HG03457 (cell line): ENCODE measurements around the gene ACY1.

ENCODE experiments used
- ATAC-seq: cut with Tn5 transposase; IDR thresholded peaks from one replicate; pipeline ENCODE4 v1.9.1; 2021; ENCODE audit warnings: moderate number of reproducible peaks; ENCODE audit not compliant: unreplicated experiment

The ACY1 gene

DNA sequence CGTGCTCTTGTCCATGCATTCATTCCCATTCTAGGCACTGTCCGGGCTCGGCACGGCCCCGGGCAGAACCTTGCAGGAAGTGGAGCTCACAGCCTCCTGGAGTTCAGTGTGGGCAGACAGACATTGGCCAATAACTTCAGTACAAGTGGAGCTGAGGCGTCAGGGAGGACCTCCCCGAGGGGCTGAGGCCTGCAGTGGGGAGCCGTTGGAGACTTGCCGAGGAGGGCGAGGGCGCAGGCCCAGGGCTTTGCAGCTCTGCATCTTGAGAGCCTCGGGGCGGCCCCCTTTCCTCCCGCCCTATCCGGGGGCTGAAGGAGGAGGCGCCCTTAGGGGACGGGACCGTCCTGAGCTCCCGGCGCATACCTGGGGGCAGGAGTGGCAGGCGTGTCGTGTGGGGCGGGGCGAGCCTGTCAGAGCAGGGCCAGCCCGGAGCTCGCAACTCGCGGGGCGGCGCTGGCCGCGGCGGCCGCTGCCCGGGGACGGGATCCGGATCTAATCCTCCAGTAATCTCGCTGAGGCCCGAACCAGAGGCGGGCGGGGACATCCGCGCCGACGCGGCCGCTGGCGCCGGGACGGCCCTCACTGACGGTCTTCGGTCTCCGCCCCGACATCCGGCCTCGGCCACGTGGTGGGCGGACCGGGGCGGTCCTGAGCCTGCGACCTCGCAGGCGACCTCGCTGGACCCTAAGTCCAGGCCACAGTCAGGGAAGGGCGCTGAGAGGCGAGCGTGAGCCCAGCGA lies at the start of gene ACY1:
Gene ACY1 (plus strand): TSS at position 698 of the 740 bp plus-strand sequence. CDS start 530 bp downstream, outside the sequence.
- peak; percentile 60 for ATAC-seq

DNA sequence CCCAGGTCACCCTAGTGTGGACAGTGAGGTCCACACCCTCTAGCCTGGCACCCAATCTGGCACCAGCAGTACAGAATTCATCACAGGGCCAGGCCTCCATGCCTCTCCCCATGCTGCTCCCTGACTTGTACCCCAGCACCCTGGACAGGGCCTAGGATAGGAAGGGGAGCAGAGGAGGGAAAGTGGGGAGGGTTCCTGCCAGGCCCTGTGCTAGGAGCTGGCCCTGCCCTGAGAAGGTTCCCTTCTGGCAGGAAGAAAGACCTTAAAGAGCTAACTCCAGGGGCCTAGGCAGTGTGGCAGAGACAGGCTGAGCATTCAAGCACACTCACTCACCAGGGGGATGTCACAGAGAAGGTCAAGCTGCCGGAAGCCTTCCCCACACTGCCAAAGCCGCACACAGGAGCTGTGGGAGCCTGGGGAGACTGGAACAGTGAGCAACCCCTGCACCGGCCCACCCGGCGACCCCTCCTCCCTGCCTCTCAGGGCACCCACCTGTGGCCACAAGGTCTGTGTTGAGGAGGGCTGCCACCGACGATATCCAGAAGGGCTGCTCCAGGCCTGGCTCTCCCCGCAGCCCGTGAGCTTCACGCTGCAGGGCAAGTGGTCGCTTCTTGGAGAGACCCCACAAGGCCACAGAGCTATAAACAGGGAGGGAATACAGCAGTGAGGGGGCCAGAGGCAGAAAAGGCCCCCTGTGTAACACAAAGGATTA lies 49.0 kb upstream of the ACY1 start:
- no peak for ATAC-seq

DNA sequence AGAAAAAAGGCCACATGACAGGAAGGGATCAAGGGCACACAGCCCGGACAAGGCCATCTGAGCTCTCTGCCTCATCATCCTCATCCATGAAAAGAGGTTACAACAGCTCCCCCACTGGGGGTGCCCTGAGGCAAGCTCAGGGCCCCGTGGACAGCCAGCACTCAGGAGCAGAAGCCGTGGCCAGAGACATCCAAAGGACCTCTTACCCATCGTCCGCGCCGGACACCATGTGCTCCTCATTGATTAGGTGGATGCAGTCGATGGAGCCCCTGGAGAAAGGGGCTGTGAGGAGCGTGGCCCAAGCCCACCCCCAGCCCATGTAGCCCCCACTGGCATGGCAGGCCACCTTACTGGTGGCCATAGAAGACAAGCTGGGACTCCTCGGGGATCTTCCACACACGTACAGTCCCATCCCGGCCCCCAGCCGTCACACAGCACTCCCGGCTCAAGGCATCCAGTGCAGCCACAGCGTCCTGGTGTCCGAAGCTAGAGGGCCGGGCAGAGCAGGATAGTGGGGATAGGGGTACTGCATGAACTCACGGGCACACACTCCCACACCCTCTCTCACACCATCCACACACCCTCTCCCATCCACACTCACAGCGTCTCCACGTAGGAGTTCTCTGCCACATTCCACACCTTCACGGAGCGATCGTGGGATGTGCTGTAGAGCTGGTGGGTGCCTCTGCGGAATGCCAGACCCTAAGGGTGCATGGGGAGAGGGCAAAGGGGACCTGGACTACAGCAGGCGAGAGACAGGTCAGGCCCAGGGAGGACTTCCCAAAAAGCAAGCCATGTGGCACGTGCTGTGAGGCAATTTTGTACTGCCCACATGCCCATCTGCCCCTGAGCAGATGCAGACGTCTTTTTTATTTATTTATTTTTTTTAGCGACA lies 48.1 kb upstream of the ACY1 start:
- no peak for ATAC-seq

DNA sequence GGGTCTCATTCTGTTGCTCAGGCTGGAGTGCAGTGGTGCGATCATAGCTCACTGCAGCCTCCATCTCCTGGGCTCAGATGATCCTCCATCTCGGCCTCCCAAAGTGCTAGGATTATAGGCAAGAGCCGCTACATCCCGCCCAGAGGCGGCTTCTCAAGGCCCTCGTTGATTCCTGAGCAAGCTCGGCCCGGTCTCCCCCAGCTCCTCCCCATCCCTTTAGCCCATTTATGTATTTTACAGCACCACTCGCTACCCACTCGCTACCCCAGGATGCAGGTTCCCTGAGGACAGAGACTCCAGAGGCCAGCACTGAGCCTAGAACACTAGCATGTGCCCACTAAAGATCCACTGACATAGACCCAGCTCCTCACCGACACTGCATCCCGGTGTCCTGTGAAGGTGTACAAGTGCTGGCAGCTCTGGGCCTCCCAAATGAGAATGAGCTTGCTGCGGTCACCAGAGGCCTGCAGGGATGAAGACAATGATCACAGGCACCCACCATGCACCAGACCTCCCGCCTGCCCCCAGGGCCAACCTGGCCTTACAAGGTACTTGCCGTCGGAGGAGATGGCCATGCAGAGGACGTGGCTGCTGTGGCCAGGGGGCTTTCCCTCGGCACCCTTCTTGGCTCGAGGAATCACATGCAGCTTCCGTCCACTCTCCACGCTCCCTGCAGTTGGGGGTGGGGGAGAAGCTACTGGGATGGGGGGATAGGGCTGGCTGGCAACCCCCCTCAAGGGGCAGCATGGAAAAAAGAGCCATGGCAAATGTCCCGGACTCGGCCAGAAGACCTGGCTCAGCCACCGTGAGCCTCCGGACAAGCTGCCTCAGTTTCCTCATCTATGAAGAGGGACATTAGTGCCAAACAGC lies 47.2 kb upstream of the ACY1 start:
- ATAC-seq, result no peak

DNA sequence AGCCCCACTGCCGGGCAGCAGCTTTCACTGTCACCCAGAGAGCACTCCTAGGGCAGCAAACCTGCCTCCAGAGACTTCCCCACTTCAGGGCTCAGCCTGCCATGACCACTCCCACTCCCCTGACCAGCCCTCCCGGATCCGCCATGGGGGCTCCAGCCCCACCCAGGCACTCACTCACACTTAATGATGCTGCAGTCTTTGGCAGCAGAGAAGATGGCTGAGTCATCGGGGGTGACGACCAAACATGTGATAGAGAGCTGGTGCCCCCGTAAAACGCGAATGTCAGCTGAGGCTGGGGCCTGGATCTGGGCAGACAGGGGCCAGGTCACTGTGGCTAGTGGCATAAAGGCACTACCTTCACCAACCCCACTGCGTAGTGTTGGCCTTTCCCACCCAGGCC lies 46.3 kb upstream of the ACY1 start:
- no peak for ATAC-seq

DNA sequence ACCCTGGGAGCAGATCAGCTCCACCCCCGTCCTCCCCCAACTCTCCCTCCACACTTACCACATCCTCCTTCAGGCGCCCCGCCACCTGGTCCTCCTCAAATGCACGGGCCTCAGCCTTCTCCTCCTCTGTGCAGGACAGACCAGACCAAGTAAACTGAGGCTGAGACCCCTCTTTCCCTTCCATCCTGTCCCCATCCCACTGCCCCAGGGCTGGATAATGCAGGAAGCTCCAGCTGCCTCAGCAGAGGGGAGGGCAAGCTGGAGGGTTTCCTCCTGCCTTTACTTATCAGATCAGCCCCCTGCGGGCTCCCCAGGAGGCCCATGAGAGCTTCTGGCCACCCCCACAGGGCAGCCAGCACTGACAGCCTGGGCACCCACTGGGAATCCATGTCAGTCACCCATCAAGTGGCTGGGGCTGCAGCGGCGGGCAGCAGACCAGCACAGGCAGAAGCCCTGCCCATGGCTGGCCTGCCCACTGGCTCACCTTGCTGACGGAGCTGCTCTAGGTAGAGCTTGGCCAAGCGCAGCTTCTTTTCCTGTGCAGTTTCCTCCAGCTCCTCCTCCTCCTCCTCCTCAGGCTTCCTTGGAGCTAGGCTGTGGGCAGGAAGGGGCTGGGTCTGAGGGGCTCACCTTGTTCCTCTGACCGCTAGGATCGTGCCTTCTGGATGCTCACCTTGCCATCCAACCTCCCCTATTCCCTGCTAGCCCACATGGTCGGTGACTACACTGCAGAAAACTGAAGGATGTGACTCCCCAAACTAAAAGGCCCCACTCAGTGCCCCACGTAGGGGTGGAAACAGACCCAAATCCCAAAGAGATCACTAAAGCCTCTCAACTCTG lies 45.5 kb upstream of the ACY1 start:
- ATAC-seq, result no peak

DNA sequence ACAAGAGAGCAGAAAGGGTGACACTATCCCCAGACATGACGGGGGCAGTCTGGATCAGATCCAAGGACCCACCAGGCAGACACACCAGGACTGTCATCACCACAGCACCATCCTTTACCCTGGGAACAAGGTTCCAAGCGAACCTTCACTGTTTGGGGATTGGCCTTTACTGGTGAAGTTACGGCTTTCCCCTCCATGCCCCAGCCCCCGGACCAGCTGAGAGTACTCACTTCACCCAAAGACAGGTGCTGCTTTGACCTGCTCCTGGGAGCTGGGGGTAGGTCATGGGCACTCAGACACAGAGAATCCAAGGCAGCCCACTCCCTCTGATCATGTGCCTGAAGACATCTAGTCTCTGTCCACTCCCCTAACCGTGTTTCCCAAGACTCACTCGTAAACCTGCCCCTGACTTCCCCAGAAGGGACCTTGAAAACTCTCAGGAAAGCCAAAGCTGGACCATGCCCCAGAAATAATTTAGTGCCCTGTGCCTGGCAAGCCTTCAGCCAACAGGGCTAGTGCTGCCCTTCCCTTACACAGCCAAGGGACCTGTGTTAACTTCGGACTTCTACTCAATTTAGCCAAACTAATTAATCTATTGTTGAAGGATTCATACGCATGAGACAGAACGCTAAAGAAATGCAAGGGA lies 44.4 kb upstream of the ACY1 start:
- no peak for ATAC-seq

DNA sequence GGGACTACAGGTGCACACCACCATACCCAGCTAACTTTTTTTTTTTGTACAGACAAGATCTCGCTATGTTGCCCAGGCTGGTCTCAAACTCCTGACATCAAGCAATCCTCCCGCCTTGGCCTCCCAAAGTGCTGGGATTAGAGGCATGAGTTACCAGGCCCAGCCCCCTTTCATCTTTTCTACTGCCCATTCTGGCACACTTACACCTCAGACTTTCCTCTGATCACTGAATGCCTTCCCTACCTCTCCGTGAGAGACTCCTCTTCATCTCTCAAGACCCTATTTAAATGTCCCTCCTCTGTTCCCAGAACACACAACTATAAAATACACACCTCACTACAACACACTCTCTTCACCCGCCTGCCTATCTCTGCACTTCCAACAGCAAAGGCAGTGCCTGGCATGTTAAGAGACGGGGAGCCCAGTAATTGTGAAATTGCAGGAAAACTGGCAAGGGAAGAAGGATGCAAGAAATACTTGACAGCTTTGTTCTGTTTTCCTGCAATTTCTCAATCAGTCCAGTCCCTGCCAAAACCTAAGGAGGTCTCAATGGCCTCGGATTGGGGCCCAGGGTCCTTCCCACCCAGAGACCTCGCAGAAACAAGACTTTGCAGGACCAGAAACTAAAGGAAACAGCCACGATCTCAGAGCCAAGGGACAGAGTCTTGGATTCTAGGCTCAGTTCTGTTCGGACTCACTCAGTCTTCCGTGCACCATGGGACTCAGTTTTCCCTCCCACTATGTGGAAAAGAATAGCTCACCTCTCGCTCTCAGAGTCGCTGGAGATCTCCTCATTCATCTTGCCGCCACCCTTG lies 42.5 kb upstream of the ACY1 start:
- no peak for ATAC-seq

DNA sequence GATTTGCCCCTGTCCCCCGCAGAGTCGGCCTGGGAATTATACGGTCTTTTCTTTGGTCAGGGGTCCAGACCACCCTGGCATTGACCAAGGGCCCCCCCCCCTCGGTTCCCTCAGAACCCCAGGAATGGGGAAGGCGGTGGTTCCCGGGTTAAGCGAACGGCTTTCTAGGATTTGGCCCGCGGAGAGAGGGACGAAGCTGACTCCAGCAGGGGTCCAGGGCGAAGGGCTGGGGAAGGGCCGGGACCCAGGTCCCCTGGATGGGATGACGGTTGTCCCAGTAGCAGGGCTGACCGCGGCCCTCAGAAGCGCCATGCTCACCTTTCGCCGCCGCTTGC lies 41.9 kb upstream of the ACY1 start:
- no peak for ATAC-seq

DNA sequence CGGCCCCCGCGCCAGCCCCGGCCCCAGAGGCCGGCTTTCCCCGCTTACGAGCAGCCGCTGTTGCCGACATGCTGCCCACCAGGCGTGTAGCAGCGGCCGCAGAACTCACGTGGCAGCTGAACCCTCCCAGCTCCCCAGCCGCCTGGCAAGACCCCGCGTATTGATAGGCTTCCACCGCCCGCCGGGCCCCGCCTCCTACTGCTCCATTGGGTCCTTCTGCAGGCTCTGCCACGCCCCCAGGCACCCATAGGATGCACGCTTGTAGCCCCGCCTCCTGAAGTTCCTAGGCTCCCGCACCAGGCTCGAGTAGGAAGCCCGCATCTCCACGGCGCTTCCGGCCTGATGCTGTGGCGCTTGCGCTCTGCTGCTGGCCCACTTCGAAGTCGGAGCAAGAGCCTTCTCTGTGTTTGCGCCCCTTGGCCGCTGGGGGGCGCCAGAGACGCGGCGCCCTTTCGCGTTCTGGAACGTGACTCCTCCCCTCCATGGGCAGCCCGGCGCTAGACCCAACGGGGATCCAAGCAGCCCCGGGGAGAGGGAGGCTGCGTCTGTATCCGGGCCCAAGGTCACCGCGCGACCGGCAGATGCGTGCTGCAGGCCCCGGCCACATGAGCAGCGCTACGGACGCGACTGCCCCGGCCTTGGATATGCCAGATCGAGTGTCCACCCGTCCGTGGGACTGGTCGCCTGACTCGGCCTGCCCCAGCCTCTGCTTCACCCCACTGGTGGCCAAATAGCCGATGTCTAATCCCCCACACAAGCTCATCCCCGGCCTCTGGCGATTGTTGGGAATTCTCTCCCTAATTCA lies 41.3 kb upstream of the ACY1 start, which contains the start of the genes PARP3 and RRP9:
Gene PARP3 (plus strand): TSS at position 566 of the 805 bp plus-strand sequence. CDS start 993 bp downstream, outside the sequence.
Gene RRP9 (minus strand): TSS at position 107 of the 805 bp plus-strand sequence. CDS start 37 bp downstream, at position 70.
- ATAC-seq, result peak; percentile 81

DNA sequence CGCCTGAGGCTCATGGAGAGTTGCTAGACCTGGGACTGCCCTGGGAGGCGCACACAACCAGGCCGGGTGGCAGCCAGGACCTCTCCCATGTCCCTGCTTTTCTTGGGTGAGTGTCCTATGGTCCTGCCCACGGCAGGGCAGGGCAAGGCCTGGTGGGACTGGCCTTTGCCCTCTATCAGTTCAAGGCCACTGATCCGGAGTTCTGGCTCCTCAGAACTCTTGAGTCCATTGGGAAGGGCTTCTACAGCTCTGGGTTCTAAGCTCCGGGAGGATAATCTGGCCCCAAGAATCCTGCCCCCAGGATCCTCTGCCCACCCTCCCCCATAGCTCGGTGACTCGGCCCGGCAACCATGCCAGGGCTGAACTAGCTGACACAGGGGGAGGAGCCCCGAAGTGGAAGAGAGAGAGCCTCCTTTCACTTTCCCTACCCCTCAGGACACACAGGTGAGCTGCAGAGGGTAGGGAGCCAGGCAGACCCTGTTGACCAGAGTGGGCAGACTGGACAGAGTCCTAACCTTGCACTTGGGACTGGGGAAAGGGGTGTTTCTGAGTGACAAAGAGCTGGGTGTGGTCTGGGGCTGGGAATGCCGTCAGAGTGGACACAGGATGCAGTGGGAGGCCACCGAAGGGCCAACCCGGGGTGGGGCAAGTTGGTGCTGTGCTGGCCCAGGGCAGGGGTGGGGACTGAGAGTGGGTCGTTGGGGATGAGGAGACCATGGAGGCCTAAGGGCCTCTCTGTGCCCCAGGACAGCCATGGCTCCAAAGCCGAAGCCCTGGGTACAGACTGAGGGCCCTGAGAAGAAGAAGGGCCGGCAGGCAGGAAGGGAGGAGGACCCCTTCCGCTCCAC lies 40.5 kb upstream of the ACY1 start:
- no peak for ATAC-seq

DNA sequence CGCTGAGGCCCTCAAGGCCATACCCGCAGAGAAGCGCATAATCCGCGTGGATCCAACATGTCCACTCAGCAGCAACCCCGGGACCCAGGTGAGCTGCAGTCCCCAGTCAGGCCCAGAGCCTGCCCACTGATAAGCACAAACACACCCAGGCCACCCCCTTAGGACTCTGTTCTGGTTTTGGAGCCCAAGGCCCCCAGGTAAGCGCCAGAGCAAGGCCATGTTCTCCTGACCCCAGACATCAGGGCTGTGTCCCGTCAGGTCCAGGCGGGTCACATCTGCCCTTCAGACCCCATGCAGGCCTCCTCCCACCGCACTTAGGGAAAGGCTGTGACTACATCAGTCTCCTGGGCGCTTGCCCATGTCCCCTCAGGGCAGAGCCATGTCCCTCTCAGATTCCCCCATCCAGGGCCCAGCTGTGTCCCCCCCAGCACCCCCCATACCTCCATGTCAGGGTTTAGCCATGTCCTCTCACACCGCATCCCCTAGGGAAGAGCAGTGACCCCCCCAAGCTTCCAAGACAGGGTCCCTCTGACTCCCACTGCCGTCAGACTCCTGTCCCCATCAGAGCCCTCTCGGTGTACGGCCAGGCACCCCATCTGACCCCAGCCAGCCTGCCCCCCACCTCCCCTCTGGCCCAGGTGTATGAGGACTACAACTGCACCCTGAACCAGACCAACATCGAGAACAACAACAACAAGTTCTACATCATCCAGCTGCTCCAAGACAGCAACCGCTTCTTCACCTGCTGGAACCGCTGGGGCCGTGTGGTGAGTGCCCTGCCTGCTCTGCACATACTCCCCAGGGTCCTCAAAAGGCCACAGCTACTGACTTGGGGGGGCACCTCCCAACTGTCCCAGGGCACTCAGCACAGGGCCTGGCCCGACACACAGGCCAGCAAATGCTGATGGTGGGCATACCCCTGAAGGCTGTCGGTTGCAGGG lies 39.6 kb upstream of the ACY1 start:
- ATAC-seq, result no peak

DNA sequence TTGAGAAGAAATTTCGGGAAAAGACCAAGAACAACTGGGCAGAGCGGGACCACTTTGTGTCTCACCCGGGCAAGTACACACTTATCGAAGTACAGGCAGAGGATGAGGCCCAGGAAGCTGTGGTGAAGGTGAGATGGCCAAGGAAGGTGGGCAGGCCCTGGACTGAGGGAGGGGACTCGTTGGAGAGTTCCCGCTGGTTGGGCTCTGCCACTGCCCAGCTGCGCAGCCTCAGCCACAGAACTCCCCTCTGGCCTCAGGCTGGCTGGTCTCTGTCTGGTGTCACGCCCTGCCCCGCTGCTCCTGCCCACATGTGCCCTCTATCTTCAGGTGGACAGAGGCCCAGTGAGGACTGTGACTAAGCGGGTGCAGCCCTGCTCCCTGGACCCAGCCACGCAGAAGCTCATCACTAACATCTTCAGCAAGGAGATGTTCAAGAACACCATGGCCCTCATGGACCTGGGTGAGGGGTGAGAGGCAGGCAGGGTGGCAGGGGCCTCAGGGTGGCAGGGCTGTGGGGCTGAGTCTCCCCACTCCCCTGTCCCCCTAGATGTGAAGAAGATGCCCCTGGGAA lies 38.8 kb upstream of the ACY1 start:
- ATAC-seq, result no peak

DNA sequence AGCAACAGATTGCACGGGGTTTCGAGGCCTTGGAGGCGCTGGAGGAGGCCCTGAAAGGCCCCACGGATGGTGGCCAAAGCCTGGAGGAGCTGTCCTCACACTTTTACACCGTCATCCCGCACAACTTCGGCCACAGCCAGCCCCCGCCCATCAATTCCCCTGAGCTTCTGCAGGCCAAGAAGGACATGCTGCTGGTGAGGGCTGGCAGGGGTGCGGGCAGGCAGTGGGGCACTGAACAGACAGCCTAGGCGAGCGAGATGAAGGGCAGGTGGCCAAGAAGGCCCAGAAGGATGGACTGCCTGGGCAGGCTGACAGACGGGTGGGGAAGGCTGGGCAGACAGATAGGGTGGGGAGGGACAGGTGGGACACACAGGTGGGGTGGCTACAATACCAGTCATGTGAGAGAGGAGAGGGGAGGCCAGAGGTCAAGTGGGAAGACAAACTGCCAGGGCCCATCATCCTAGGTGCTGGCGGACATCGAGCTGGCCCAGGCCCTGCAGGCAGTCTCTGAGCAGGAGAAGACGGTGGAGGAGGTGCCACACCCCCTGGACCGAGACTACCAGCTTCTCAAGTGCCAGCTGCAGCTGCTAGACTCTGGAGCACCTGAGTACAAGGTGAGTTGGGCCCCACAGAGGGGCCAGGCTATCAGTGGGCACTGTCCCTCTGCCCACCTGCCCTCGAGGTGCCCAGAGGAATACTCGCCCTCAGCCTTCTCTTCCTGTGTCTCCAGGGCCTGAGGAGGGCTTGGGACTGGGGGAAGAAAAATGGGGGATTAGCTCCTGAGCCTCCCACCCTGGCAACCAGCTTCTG lies 38.1 kb upstream of the ACY1 start:
- no peak for ATAC-seq
